Activated CD4-positive, alpha-beta T cell treated with anti-CD3 and anti-CD28 coated beads, Interleukin-2, amount 50 U/mL, for 24 hours (primary cell): ENCODE results near the gene QPRT.
A peak's percentile ranks its signal among the peaks of the same experiment; 100 is the strongest.
"Not testable (repeated sequence)": the region's sequence is repeated elsewhere in the genome, so short reads cannot be mapped to it uniquely, and the experiment has no call there.

Experiments
- DNase-seq, 2 donors: peaks; one replicate each; pipeline ENCODE4 v3.0.0-alpha.2; 2020; ENCODE audit warnings: low read depth in 1 of 2, low spot score in 1 of 2

Gene QPRT

GRCh38 chr16:29689490-29690351 lies 10.7 kb downstream of the QPRT start:
- DNase-seq, result not testable (repeated sequence)

- DNase-seq, result not testable (repeated sequence)
These were observed 13.6 kb downstream of the QPRT start for GRCh38 chr16:29692606-29693005.

GRCh38 chr16:29694384-29695195 lies 15.6 kb downstream of the QPRT start:
- no peak for DNase-seq

- not testable (repeated sequence) for DNase-seq
These were observed 16.7 kb downstream of the QPRT start for GRCh38 chr16:29695675-29696074.

- DNase-seq, result no peak
These were observed 17.9 kb downstream of the QPRT start for GRCh38 chr16:29696881-29697331.

GRCh38 chr16:29697391-29697790 lies 18.4 kb downstream of the QPRT start:
- DNase-seq, result no peak

- no peak for DNase-seq
These were observed 19.1 kb downstream of the QPRT start for GRCh38 chr16:29698042-29698441.

GRCh38 chr16:29698484-29699323 lies 19.7 kb downstream of the QPRT start:
- DNase-seq, result no peak

- DNase-seq, result no peak
These were observed 20.6 kb downstream of the QPRT start for GRCh38 chr16:29699324-29700219.

- peak; percentile 53 to 74 for DNase-seq
These were observed 21.4 kb downstream of the QPRT start for GRCh38 chr16:29700253-29700987.

GRCh38 chr16:29701214-29701555 lies 22.2 kb downstream of the QPRT start:
- no peak for DNase-seq

GRCh38 chr16:29702269-29702668 lies 23.3 kb downstream of the QPRT start:
- peak in 1 of 2 donors; percentile 11 for DNase-seq

GRCh38 chr16:29705030-29705429 lies 26.1 kb downstream of the QPRT start:
- no peak for DNase-seq

- DNase-seq, result not testable (repeated sequence)
These were observed 28.2 kb downstream of the QPRT start for GRCh38 chr16:29707160-29707559.

- DNase-seq, result no peak
These were observed 30.1 kb downstream of the QPRT start for GRCh38 chr16:29708917-29709600.

- DNase-seq, result not testable (repeated sequence)
These were observed 30.7 kb downstream of the QPRT start for GRCh38 chr16:29709657-29710056.

- DNase-seq, result peak in 1 of 2 donors; percentile 59
These were observed 31.5 kb downstream of the QPRT start for GRCh38 chr16:29710227-29711219.

- no peak for DNase-seq
These were observed 33.8 kb downstream of the QPRT start for GRCh38 chr16:29712809-29713208.
